SK-MEL-5 (cell line): ENCODE measurements around the gene ARHGAP31. TPM values are rescaled to one million over a fixed set of nuclear protein-coding genes. Genes with fewer than 3 reads are reported as not detected.
A peak's percentile ranks its signal among the peaks of the same experiment; 100 is the strongest.
"Not testable (repeated sequence)": the region's sequence is repeated elsewhere in the genome, so short reads cannot be mapped to it uniquely, and the experiment has no call there.

Source experiments
- DNase-seq: peaks from one replicate; pipeline ENCODE4 v3.0.0-alpha.2; 2016; ENCODE audit warnings: low read depth, low spot score
- in situ Hi-C: cut with HindIII; loops from 2 replicates; pipeline ENCODE4 v1.10.0; 2016; ENCODE audit warnings: low sequenced_read_pairs, high pct_unique_total_duplicates, low pct_unique_long_range_greater_than_20kb
- total RNA-seq: library from RNA; depleted of rRNA; stranded (reverse); fragments of >200 nt; shearing (Covaris generic); gene quantifications from 2 replicates; pipeline ENCODE4 v1.2.3, GENCODE V29; 2014

Gene ARHGAP31
- total RNA-seq, 1 experiment from 2014 or later, result 11.4 TPM

DNA sequence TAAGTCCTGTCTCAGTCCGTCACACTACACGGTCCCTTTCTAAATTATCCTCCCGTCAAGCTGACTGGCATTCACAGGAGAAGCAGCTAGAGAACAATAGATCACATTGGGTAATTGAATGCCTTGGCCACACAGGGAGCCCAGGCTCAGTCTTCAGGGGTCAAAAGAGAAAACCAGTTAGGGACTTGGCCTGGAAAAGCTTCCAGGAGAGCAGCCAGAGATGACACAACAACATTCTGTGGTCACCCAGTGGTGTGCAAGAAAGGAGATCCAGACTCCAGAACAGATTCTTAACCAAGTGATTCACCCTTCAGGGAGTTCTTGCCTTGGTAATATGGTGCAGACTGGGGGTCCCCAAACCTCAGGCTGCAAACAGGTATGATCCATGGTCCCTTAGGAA is 15.9 kb downstream of the ARHGAP31 start:
- in situ Hi-C loops, result no loop called here
- DNase-seq, result no peak

- DNase-seq, result no peak
- in situ Hi-C loops, result no loop called here
Observed at GRCh38 chr3:119311081-119311925, 17.1 kb downstream of the ARHGAP31 start.

DNA sequence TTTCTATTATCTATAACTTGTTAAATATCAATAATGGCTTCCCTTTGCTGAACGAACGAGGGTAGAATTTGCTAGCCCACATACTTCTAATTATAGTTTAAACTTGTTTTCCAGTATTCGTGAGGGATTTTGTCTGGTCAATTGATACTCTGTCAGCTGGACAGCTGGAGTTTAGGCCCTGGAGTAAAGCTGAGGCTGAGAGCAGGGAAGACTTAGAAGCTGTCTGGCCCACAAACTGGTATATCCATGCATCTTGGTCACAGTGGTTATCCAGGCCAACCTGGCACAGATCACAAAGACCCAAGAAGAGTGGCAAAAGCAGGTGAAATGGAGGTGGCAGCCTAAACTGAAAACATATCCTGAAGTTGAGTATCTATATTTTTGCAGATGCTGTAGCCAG is 19.3 kb downstream of the ARHGAP31 start:
- DNase-seq, result no peak
- in situ Hi-C loops, result no loop called here

DNA sequence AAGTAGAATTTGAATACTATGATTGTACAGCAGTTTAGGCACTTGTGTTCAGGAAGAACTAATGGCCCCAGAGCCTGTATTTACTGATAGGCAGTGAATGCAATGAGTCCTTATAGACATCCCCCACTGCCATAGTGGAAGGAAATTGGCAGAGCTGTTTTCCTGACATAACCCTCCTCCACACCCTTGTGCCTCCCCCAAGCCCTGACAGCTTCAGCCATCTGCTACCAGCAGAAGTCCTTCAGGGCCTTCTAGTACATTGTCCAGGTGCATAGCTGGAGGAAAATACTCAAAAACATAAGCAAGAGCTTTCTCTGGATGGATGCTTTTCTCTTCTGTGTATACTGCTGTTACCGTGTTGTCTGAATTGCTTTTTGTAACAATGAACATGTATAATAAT is 20.6 kb downstream of the ARHGAP31 start:
- DNase-seq, result no peak
- in situ Hi-C loops, result no loop called here

DNA sequence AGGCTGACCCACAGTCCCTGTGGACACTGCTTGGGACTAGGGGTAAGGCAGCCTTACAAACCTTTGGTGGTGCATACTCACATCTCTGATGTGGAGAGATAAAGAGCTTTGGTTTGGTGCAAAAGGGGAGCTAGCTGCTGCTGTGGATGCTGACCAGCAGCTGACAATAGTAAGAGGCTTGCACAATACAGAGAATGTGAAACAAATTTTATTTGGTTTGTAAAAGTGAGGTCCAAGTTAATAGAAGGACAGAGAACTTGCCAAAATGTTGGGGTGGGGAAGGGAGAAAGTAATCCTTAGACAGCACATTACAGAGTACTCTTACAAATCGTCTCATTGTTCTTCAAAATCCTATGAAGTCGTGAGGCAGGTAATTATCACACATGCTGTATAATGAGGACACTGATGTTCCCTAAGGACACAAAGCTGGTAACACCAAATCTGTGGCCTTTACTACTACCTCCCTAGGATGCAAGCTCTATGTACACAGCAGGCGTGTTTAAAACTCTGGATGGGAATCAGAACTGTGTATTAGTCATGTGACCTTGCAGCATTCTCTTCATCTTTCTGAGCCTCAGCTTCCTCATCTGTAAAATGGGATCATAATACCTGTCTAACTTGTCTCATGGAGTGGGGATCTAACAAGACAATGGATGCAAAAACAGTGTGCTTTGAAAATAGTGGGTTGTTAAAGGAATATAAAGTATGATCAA is 21.6 kb downstream of the ARHGAP31 start:
- no peak for DNase-seq
- in situ Hi-C loops, result no loop called here

GRCh38 chr3:119316313-119316670 is 22.1 kb downstream of the ARHGAP31 start:
- in situ Hi-C loops, result no loop called here
- no peak for DNase-seq

- in situ Hi-C loops, result no loop called here
- DNase-seq, result no peak
Observed at GRCh38 chr3:119318876-119319275, 24.7 kb downstream of the ARHGAP31 start.

DNA sequence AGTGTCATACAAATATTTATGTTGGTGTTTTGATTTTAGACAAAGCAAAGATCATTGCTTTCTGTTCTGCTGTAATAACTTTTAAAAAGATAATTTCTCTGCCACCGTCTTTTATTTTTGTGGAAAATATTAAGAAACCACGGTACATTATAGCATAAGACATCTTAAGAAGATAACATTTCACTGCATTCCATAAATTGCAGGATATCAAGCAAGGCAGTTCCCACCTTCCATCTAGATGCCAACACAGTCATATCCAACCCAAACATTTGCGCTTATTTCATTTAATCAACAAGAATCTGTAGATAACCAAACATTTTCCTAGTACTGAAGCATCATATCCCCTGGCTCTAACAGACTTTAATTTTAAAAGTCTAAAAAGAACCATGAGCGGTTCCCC is 25.1 kb downstream of the ARHGAP31 start:
- in situ Hi-C loops, result no loop called here
- DNase-seq, result no peak

- in situ Hi-C loops, result not testable (repeated sequence)
- DNase-seq, result peak; percentile 70
Observed at GRCh38 chr3:119320785-119321184, 26.6 kb downstream of the ARHGAP31 start.

GRCh38 chr3:119322021-119322834 is 28.0 kb downstream of the ARHGAP31 start:
- peak; percentile 37 for DNase-seq
- in situ Hi-C loops, result no loop called here

GRCh38 chr3:119322835-119323722 is 28.9 kb downstream of the ARHGAP31 start:
- DNase-seq, result peak; percentile 80
- in situ Hi-C loops, result no loop called here

GRCh38 chr3:119323723-119324085 is 29.5 kb downstream of the ARHGAP31 start:
- in situ Hi-C loops, result no loop called here
- DNase-seq, result no peak

GRCh38 chr3:119324899-119325298 is 30.7 kb downstream of the ARHGAP31 start:
- no peak for DNase-seq
- in situ Hi-C loops, result no loop called here

- in situ Hi-C loops, result no loop called here
- DNase-seq, result no peak
Observed at GRCh38 chr3:119326976-119327375, 32.8 kb downstream of the ARHGAP31 start.

DNA sequence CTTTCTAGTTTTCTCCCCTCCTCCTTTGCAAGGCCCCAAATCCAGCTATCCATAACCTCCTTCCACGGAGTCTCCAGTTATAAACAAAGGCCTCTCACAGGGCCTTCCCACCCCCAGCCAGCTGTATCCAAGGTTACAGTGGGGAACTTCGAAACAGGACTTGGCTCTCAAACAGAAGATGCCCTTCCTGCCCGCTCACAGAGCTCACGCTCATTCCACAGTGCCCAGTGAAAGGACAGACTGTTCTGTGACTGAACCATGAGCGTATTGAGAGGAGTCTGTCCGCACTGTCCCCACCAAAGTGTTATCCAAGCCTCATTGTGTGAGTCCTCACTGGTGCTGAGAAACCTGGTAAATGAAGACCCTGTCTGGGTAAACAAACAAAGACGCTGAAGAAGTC is 35.4 kb downstream of the ARHGAP31 start:
- peak; percentile 99 for DNase-seq

GRCh38 chr3:119330181-119330580 is 36.0 kb downstream of the ARHGAP31 start:
- in situ Hi-C loops, result no loop called here
- peak; percentile 79 for DNase-seq

More for the DNA sequence above, 35.4 kb downstream of the ARHGAP31 start:
- in situ Hi-C loops, result no loop called here

GRCh38 chr3:119330858-119331257 is 36.7 kb downstream of the ARHGAP31 start:
- DNase-seq, result peak; percentile 62
- in situ Hi-C loops, result no loop called here
